ENCODE measurements around the gene ACAA1. TPM values are rescaled to one million over a fixed set of nuclear protein-coding genes. Genes with fewer than 3 reads are reported as not detected.
"Not testable (repeated sequence)": the region's sequence is repeated elsewhere in the genome, so short reads cannot be mapped to it uniquely, and the experiment has no call there.

The ACAA1 gene
- total RNA-seq, 1 experiment from 2014 or later, result 12.5 TPM

DNA sequence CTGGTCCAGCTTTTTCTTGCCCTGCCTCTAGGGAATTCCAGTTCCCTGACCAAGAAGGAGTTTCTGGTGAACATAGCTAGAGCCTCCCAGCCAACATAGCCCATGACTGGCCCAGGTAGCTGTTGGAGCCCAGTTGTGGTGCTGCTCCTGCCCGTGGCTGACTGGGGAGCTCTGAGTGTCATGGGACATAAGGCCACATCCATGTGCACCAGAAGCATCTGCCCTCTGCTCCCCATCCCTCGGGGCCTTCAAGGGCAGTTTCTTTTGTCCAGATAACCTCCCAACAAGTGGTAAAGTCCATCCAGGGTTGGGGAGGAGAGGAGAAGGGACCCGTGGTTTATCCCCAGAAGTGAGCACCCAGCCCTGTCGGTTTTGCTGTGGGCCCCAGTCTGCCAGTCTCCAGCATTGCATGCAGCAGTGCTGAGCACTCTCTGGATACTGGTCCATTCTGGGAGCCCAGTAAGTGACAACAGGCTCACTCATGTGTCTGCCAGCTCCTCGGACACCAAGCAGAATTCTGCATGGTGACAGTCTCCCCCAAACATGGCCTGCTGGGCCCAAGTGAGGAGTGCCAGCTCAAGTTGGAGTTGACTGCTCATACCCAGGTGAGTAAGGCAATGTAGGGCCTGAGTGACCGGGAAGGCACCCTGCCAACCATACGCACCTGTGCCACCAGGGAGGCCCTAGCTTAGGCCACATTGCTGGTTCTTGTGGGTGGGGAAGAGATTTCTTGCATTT lies 28.8 kb downstream of the ACAA1 start:
- no peak for DNase-seq (ENCODE audit: low read depth)

DNA sequence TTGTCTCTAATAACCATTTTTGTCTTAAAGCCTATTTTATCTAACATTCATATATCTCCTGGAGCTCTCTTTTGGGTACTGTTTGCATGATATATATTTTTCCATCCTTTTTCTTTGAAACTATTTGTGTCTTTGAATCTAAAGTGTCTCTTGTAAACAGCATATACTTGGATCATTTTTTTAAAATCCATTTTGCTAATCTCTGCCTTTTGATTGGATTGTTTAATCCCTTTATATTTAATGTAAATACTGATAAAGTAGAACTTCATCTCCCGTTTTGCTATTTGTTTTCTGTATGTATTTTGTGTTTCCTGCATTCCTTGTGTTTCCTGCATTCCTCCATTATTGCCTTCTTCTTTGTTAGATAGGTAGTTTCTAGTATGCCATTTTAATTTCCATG lies 31.4 kb downstream of the ACAA1 start:
- DNase-seq (ENCODE audit: low read depth), result no peak

DNA sequence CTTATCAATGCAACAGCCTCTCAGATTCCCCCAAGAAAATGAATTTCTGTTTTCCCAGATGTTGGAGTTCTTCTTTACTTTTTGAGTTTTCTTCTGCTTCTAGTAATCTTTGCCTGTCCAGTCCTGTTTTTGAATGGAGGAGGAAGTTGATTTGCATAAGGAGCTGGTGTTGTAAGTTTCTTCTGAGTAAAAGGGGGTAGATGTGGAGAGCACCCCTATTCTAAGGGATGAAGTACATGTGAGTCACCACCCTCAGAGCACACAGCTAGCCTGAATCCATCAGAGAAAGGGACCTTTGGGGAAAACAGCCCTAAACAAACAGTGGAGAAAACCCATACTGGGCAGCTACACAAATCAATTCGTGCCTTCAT lies 34.5 kb downstream of the ACAA1 start:
- no peak for DNase-seq (ENCODE audit: low read depth)

GRCh38 chr3:38101811-38102443 lies 35.0 kb downstream of the ACAA1 start:
- no peak for DNase-seq (ENCODE audit: low read depth)

DNA sequence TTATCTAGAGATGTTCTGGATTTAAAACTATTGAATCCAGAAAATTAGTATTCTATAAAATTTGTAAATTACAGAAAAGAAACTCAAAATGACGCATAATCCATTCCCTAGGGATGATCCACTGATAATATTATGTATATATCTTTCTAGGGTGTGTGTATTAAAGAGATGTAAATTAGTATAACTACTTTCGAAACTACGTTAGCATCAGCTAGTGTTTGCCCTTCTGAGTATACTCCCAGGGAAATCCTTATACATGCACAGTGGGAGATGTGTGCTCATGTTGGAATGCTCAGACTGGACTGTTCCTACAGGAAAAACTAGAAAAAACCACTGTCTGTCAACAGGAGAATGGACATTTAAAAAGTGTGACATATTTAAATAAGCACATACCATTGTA lies 36.4 kb downstream of the ACAA1 start:
- no peak for DNase-seq (ENCODE audit: low read depth)

DNA sequence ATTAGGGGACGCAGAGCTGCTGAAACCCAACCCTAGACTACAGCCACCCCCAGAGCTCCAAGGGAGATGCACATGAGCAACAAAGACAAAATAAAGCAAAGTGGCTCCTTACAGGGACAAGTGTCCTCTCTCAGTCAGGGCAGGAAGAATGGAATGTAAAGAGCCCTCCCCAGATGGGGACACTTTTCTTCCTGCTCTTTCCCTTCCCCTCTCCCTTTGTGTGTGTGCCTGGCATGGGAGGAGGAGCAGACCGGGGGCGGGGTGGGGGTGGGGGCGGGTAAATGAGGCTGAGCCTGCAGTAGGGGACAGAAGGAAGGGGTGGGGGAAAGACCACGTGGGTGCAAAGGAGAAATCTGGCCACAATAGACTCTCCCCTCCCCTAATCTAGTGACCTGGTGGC lies 37.4 kb downstream of the ACAA1 start:
- DNase-seq (ENCODE audit: low read depth), result no peak

- DNase-seq (ENCODE audit: low read depth), result no peak
These were observed 38.6 kb downstream of the ACAA1 start for GRCh38 chr3:38098376-38098723.

- DNase-seq (ENCODE audit: low read depth), result no peak
These were observed 39.2 kb downstream of the ACAA1 start for GRCh38 chr3:38097446-38098375.

- DNase-seq (ENCODE audit: low read depth), result no peak
These were observed 41.1 kb downstream of the ACAA1 start for GRCh38 chr3:38095669-38096483.

GRCh38 chr3:38094999-38095398 lies 41.9 kb downstream of the ACAA1 start:
- no peak for DNase-seq (ENCODE audit: low read depth)

DNA sequence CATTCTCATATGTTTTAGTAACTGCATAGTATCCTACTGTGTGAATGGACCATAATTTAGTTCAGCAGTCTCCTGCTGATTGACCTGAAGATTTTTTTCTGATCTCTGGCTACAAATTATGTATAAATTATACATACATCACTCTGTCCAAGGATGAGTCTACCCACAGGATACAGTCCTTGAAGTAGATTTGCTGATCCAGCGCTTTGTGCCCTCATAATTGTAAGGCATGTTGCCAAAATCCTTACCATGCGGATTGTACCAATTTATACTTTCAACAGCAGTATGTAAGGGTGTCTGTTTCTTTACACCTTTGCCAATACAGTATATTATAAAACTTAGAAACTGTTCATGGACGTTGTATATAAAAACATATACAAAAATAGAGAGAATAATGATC lies 46.5 kb downstream of the ACAA1 start:
- no peak for DNase-seq (ENCODE audit: low read depth)

- no peak for DNase-seq (ENCODE audit: low read depth)
These were observed 47.8 kb downstream of the ACAA1 start for GRCh38 chr3:38089163-38089562.

GRCh38 chr3:38088126-38089078 lies 48.5 kb downstream of the ACAA1 start:
- no peak for DNase-seq (ENCODE audit: low read depth)

DNA sequence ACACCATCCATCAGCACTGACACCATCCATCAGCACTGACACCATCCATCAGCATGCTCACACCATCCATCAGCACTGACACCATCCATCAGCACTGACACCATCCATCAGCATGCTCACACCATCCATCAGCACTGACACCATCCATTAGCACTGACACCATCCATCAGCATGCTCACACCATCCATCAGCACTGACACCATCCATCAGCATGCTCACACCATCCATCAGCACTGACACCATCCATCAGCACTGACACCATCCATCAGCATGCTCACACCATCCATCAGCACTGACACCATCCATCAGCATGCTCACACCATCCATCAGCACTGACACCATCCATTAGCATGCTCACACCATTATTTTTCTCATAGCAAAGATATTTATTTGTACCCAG lies 49.6 kb downstream of the ACAA1 start:
- DNase-seq (ENCODE audit: low read depth), result not testable (repeated sequence)

DNA sequence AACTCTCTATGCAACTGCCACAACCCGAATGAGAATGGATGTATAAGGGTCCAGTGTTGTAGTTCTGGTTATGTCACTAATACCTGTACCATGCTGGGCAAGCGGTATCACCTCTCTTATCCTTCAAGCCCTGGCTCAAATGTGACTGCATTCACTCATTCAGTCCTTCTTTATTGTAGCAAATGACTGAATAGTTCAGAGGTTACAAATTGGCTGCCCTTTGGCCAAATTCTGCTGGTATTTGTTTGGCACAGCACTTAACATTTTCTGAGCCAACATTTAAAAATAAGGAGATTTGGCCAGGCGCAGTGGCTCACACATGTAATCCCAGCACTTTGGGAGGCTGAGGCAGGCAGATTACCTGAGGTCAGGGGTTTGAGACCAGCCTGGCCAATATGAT lies 50.4 kb downstream of the ACAA1 start:
- no peak for DNase-seq (ENCODE audit: low read depth)

- no peak for DNase-seq (ENCODE audit: low read depth)
These were observed 51.0 kb downstream of the ACAA1 start for GRCh38 chr3:38085943-38086324.

DNA sequence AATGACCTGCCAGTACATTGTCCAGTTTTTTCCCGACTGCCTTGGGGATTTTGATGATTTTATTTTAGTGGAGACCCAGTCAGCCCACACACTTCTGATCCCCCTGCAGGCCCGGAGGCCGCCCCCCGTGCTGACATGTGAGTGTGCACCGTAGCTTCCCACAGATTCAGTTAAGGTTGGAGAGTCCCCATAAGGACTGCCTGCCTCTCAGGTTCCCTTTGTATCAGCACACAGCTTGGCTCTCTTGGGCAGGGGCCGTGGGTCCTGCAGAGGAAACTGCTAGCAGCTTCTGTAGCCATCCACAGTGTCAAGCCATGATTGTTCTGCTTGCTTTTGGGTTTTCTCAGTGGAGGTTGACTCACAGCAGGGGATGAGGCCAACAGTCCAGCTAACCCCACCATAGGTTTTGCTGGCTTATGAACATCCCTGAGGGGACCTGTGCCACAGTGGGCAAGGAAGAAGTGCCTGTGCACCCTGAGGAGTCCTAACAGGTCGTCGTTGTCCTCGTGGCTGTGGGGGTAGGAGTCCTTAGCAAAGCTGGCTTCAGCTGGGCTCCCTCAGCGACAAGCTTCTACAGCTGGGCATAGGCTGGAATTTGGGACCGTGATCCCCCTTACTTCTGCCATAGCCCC lies 51.5 kb downstream of the ACAA1 start:
- peak; percentile 8 for DNase-seq (ENCODE audit: low read depth)

DNA sequence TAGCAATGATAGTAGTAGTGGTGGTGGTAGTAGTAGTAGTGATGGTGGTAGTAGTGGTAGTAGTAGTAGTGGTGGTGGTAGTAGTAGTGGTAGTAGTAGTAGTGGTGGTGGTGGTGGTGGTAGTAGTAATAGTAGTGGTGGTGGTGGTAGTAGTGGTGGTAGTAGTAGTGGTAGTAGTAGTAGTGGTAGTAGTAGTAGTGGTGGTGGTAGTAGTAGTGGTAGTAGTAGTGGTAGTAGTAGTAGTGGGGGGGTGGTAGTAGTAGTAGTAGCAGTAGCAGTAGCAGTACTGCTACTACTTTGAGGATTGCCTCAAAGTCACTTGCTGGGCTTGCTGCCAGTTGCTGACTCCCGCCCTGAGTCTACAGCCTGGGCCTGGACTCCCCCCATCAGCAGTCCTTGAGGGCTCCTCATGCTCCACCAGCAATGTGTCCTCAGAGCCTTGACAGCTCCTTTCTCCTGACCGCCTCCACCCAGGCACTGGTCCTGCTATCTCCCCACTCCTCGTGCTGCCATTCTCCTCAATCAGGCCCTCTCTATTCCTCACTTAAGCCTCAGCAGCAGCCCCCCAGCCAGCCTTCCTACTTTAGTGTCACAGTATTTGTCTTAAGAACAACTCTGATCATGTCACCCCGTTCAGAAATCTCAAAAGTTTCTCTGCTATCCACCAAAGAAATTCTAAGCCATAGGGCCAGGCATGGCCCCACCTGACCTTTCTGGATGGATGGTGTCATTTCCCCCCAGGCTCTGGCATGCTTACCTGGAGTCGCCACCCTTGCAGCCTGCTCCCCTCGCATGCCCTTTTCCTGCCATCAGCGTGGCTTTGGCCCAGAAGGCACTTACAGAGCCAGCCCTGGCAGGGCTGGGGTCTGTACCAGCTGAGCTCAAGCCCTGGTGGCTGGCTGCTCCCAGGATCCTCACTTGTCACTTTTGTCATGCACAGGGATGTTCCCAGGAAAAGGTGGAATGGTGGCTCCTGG lies 52.3 kb downstream of the ACAA1 start:
- peak; percentile 76 for DNase-seq (ENCODE audit: low read depth)

DNA sequence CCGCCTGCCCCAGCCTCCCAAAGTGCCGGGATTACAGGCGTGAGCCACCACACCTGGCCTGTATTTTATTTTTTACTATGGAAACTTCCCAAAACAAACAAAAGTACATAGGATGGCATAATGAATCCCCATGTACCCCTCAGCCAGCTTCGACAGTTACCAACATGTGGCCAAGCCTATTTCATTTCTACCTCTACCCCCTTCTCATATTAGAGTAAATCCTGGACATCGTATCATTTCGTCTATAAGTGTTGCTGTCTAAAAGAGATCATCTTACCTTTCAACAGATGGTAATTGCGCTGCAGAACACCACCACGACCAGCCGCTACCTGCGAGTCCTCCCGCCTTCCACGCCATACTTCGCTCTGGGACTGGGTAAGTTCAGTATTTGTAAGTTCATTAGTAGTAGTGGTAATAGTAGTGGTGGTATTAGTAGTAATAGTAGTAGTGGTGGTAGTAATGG lies 53.0 kb downstream of the ACAA1 start:
- DNase-seq (ENCODE audit: low read depth), result peak; percentile 17
